Type B pancreatic cell (in vitro differentiated cells): ENCODE measurements around the gene FAM72A. TPM values are rescaled to one million over a fixed set of nuclear protein-coding genes. Genes with fewer than 3 reads are reported as not detected.

Experiments
- DNase-seq: peaks from one replicate; pipeline ENCODE4 v3.0.0; 2021; ENCODE audit warnings: mixed read lengths; ENCODE audit not compliant: unreplicated experiment; ENCODE audit errors: extremely low spot score
- H3K27ac Mint-ChIP-seq: 2 replicates; pipeline ENCODE4 v1.8.0; 2021; ENCODE audit warnings: mild to moderate bottlenecking, mixed read lengths
- H3K27me3 Mint-ChIP-seq: 2 replicates; pipeline ENCODE4 v1.8.0; 2021; ENCODE audit warnings: mixed read lengths
- H3K36me3 Mint-ChIP-seq: 2 replicates; pipeline ENCODE4 v1.8.0; 2021; ENCODE audit warnings: mixed read lengths
- H3K4me1 Mint-ChIP-seq: one replicate; pipeline ENCODE4 v1.8.0; 2021; ENCODE audit warnings: mixed read lengths; ENCODE audit not compliant: unreplicated experiment
- H3K4me3 Mint-ChIP-seq: 2 replicates; pipeline ENCODE4 v1.8.0; 2021; ENCODE audit warnings: mild to moderate bottlenecking, mixed read lengths
- H3K9me3 Mint-ChIP-seq: 2 replicates; pipeline ENCODE4 v1.8.0; 2021; ENCODE audit warnings: mixed read lengths
- total RNA-seq: library from RNA; stranded (reverse); gene quantifications from 2 replicates; pipeline ENCODE4 v1.2.1, GENCODE V29; 2021; ENCODE audit warnings: low replicate concordance
- TF ChIP-seq, protein P1 (sequence below): fragments of 200-600 bp; sonication (generic); conservative IDR thresholded peaks from 2 replicates; pipeline ENCODE4 v1.5.0; 2021; ENCODE audit warnings: antibody characterized with exemption, mild to moderate bottlenecking

The FAM72A gene
- total RNA-seq, 1 donor from 2014 or later, result 4.3 TPM

DNA sequence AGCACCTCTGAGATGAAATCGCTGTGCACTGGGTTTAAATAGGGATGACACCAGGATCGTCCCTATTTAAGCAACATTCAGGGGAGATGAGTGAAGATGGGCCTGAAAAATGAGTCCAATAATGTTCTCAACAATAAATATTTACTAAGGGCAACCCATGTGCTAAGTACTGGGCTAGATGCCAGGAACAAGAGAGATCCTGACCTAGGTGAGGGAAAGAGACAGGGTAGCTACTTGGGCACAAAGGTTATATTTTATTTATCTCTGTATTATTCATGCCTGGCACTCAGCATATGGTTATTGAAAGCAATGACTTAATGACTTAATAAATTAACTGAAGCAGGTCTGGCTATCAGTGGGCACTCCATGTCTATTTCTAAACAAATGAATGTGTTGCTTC, 58.0 kb downstream of the FAM72A start:
- Mint-ChIP-seq H3K27ac (no peak overlapping the region), H3K4me1 (peaks cover 19% of the 10 kb centered on the region), H3K4me3 (no peak overlapping the region)

DNA sequence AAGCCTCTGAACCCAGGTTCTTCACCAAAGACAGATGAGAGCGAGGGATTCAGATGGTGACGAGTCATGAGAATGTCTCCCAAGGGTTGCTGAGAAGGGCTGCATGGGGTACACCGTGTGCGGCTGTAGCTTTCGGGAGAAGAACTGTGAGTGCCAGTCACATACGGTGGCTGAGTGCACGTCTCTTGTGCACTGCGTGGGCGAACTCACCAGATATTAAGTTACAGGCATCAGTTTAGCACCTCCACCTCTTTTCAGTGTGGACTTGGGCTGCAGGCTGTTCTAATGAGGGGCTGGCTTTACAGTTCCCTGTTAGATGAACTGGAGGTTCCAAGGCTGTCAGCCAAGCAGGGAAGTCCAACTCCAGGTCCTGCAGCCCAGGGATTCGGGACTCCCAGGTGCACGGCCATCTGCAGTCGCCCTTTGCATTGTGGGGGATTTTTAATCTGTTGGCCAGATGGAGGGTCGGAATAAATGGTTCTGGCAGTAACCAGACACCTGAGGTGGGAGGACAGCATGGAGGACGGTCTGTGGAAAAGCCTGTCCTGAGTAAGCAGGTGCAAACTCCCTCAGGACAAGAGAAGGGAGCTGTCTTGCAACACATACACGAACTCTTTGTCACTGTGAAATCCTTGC, 59.0 kb downstream of the FAM72A start:
- H3K4me3 Mint-ChIP-seq, result no peak overlapping the region
- H3K36me3 Mint-ChIP-seq, result no peaks in the 10 kb centered on the region
- H3K9me3 Mint-ChIP-seq, result no peaks in the 10 kb centered on the region
- H3K27ac Mint-ChIP-seq, result no peak overlapping the region
- DNase-seq, result no peak
- peaks cover 19% of the 10 kb centered on the region for H3K4me1 Mint-ChIP-seq
- TF ChIP-seq, protein P1, sequence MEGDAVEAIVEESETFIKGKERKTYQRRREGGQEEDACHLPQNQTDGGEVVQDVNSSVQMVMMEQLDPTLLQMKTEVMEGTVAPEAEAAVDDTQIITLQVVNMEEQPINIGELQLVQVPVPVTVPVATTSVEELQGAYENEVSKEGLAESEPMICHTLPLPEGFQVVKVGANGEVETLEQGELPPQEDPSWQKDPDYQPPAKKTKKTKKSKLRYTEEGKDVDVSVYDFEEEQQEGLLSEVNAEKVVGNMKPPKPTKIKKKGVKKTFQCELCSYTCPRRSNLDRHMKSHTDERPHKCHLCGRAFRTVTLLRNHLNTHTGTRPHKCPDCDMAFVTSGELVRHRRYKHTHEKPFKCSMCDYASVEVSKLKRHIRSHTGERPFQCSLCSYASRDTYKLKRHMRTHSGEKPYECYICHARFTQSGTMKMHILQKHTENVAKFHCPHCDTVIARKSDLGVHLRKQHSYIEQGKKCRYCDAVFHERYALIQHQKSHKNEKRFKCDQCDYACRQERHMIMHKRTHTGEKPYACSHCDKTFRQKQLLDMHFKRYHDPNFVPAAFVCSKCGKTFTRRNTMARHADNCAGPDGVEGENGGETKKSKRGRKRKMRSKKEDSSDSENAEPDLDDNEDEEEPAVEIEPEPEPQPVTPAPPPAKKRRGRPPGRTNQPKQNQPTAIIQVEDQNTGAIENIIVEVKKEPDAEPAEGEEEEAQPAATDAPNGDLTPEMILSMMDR, result no peak
- H3K27me3 Mint-ChIP-seq, result peaks cover 12% of the 10 kb centered on the region

More for the DNA sequence above, 58.0 kb downstream of the FAM72A start:
- Mint-ChIP-seq H3K36me3 (no peaks in the 10 kb centered on the region), H3K9me3 (no peaks in the 10 kb centered on the region), H3K27me3 (peaks cover 10% of the 10 kb centered on the region)
- DNase-seq, result no peak
- TF ChIP-seq, protein P1, result no peak

DNA sequence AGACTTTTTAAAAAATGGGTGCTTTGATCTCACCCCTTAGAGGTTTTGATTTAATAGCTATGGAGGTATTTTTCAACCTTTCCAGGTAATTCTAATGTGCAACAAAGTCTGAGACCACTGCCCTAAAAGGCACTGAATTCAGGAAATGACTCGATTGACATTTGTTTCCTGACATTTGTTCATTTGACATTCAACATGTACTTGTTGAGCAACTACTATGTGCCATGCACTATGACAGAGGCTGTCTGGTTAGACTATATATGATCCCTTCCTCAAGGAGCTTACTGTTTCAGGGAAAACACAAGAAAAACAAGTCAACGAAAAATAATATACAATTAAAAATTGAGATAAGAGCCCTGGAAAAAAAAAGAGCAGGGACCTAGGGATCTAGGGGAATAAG, 59.9 kb downstream of the FAM72A start:
- Mint-ChIP-seq H3K9me3 (no peaks in the 10 kb centered on the region), H3K27ac (no peak overlapping the region), H3K27me3 (peaks cover 12% of the 10 kb centered on the region), H3K4me1 (peaks cover 19% of the 10 kb centered on the region), H3K36me3 (no peaks in the 10 kb centered on the region), H3K4me3 (no peak overlapping the region)
- TF ChIP-seq, protein P1, result no peak
- no peak for DNase-seq

DNA sequence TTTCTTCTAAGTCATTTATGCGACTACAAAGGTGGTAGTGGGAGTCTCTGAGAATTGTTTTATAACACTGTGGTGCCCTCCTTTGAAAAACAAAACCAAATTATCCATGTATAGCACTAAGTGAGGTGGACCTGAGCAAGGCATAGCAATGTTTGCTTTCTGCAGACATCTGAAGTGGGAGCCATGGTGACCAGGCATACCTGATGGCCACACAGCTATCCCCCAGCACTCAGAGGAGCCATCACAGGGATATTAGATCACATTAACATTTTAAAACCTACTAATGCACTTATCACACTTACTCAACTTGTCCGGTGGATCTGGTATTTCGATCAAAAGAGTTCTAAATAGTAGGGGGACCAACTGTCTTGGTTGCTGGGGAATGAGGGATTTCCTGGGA, 60.6 kb downstream of the FAM72A start:
- Mint-ChIP-seq H3K27me3 (peaks cover 12% of the 10 kb centered on the region), H3K27ac (no peak overlapping the region), H3K4me3 (no peak overlapping the region), H3K9me3 (no peaks in the 10 kb centered on the region), H3K4me1 (peaks cover 19% of the 10 kb centered on the region), H3K36me3 (no peaks in the 10 kb centered on the region)
- TF ChIP-seq, protein P1, result no peak
- DNase-seq, result no peak

DNA sequence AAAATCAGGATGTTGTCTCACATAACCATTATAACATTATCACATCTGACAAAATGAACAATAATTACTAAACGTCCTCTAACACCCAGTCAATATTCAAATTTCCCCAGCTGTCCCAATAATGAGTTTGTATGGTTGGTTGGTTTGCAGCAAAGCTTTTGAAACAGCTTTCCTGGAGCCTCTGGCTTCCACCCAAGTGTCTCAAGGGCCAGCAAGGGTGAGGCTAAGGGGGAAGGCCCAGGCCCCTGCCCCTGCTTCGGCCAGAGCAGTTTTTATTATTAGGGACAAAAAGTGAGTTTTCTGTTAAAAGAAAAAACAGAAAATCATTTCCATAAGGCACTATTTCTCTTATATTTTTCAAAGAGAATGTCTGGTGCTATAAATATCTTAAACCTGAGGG, 66.4 kb downstream of the FAM72A start:
- no peak for DNase-seq
- Mint-ChIP-seq H3K36me3 (no peaks in the 10 kb centered on the region), H3K27me3 (peaks cover 10% of the 10 kb centered on the region), H3K27ac (no peak overlapping the region), H3K9me3 (no peaks in the 10 kb centered on the region), H3K4me1 (no peaks in the 10 kb centered on the region), H3K4me3 (no peak overlapping the region)
- TF ChIP-seq, protein P1, result no peak

Other genes with a start within 250 kb of the FAM72A start
- 0.26 and 0.82 TPM in 2 replicates for gene RAB7B, start 199.4 kb downstream of the FAM72A start, total RNA-seq
- 28.6 and 42.0 TPM in 2 replicates for gene CTSE, start 178.9 kb downstream of the FAM72A start, total RNA-seq
- not detected in 2 replicates for gene RHEX, start 149.7 kb downstream of the FAM72A start, total RNA-seq
- 0.87 and 1.0 TPM in 2 replicates for gene AVPR1B, start 85.5 kb downstream of the FAM72A start, total RNA-seq
- gene SRGAP2, start 702 bp upstream of the FAM72A start, total RNA-seq, result 58.6 and 87.5 TPM in 2 replicates